Liver (tissue), 9 donors: Measurements from ENCODE around the gene RETREG1. TPM values are rescaled to one million over a fixed set of nuclear protein-coding genes. Genes with fewer than 3 reads are reported as not detected.

Experiments used
- DNase-seq: peaks from one replicate; pipeline ENCODE4 v3.0.0-alpha.2; 2017; ENCODE audit warnings: low spot score
- H3K27ac ChIP-seq, 2 donors: one replicate each; pipeline ENCODE4 v1.7.0; 2013; ENCODE audit warnings: inconsistent platforms in 2 of 2, low read length in 2 of 2, control low read depth in 1 of 2, low read depth in 1 of 2, mild to moderate bottlenecking in 1 of 2
- H3K27me3 ChIP-seq, 4 donors: one replicate each; pipeline versions ENCODE4 v1.6.1 to v1.7.0; 2013; ENCODE audit warnings: low read length in 3 of 4, inconsistent platforms in 1 of 4, mild to moderate bottlenecking in 1 of 4, moderate library complexity in 1 of 4; ENCODE audit not compliant: control insufficient read depth in 4 of 4, insufficient read depth in 4 of 4
- H3K36me3 ChIP-seq, 4 donors: one replicate each; pipeline versions ENCODE4 v1.6.1 to v1.7.0; 2013; ENCODE audit warnings: low read length in 3 of 4, mild to moderate bottlenecking in 3 of 4, low read depth in 1 of 4, moderate library complexity in 1 of 4; ENCODE audit not compliant: control insufficient read depth in 4 of 4, insufficient read depth in 3 of 4
- H3K4me1 ChIP-seq, 4 donors: one replicate each; pipeline versions ENCODE4 v1.6.1 to v1.7.0; 2013; ENCODE audit warnings: low read length in 3 of 4, mild to moderate bottlenecking in 3 of 4, moderate library complexity in 1 of 4; ENCODE audit not compliant: control insufficient read depth in 4 of 4, insufficient read depth in 4 of 4
- H3K4me3 ChIP-seq, 3 donors: one replicate each; pipeline versions ENCODE4 v1.6.1 to v1.7.0; 2013; ENCODE audit warnings: low read length in 3 of 3, control low read depth in 1 of 3, low read depth in 1 of 3, mild to moderate bottlenecking in 1 of 3
- H3K9ac ChIP-seq, 2 donors: one replicate each; pipeline ENCODE4 v1.7.0; 2013; ENCODE audit warnings: low read length in 2 of 2, mild to moderate bottlenecking in 2 of 2, moderate library complexity in 2 of 2, control low read depth in 1 of 2, low read depth in 1 of 2
- H3K9me3 ChIP-seq, 4 donors: one replicate each; pipeline versions ENCODE4 v1.6.1 to v1.7.0; 2013; ENCODE audit warnings: low read length in 3 of 4; ENCODE audit not compliant: control insufficient read depth in 4 of 4
- ATF3 ChIP-seq: IDR thresholded peaks from 2 replicates; pipeline ENCODE4 v1.6.1; 2016; ENCODE audit warnings: antibody characterized with exemption
- CTCF ChIP-seq: fragments of 150-350 bp; IDR thresholded peaks from 2 replicates; pipeline ENCODE4 v1.5.1; 2017; ENCODE audit warnings: improper control_type of control experiment, low read depth, low read length; ENCODE audit not compliant: missing input control
- EGR1 ChIP-seq, 2 donors: IDR thresholded peaks; 2 replicates each; pipeline ENCODE4 v1.6.1; 2016 to 2018; ENCODE audit warnings: antibody characterized with exemption in 2 of 2, low read depth in 2 of 2
- FOXA1 ChIP-seq: IDR thresholded peaks from 2 replicates; pipeline ENCODE4 v1.6.1; 2016; ENCODE audit warnings: antibody characterized with exemption
- FOXA2 ChIP-seq: IDR thresholded peaks from 2 replicates; pipeline ENCODE4 v1.6.1; 2016; ENCODE audit warnings: antibody characterized with exemption
- GABPA ChIP-seq, 2 donors: IDR thresholded peaks in 1 of 2; conservative IDR thresholded peaks in 1 of 2; 2 replicates each; pipeline ENCODE4 v1.6.1; 2016; ENCODE audit warnings: antibody characterized with exemption in 2 of 2, mild to moderate bottlenecking in 1 of 2, moderate library complexity in 1 of 2
- HNF4A ChIP-seq, 2 donors: conservative IDR thresholded peaks; 2 replicates each; pipeline ENCODE4 v1.6.1; 2016; ENCODE audit warnings: antibody characterized with exemption in 2 of 2, mild to moderate bottlenecking in 2 of 2
- HNF4G ChIP-seq: IDR thresholded peaks from 2 replicates; pipeline ENCODE4 v1.6.1; 2016; ENCODE audit warnings: antibody characterized with exemption
- JUND ChIP-seq, 2 donors: IDR thresholded peaks; 2 replicates each; pipeline ENCODE4 v1.6.1; 2016; ENCODE audit warnings: antibody characterized with exemption in 2 of 2
- MAX ChIP-seq: IDR thresholded peaks from 2 replicates; pipeline ENCODE4 v1.6.1; 2016; ENCODE audit warnings: antibody characterized with exemption
- NR2F2 ChIP-seq: IDR thresholded peaks from 2 replicates; pipeline ENCODE4 v1.6.1; 2016; ENCODE audit warnings: antibody characterized with exemption
- RAD21 ChIP-seq, 2 donors: IDR thresholded peaks; 2 replicates each; pipeline ENCODE4 v1.6.1; 2016; ENCODE audit warnings: antibody characterized with exemption in 2 of 2, mild to moderate bottlenecking in 2 of 2
- REST ChIP-seq: IDR thresholded peaks from 2 replicates; pipeline ENCODE4 v1.6.1; 2016; ENCODE audit warnings: antibody characterized with exemption, mild to moderate bottlenecking
- RXRA ChIP-seq, 2 donors: IDR thresholded peaks; 2 replicates each; pipeline ENCODE4 v1.6.1; 2017 to 2018; ENCODE audit warnings: antibody characterized with exemption in 2 of 2, mild to moderate bottlenecking in 1 of 2
- TAF1 ChIP-seq: conservative IDR thresholded peaks from 2 replicates; pipeline ENCODE4 v1.6.1; 2016; ENCODE audit warnings: antibody characterized with exemption, mild to moderate bottlenecking
- YY1 ChIP-seq: IDR thresholded peaks from 2 replicates; pipeline ENCODE4 v1.6.1; 2016; ENCODE audit warnings: antibody characterized with exemption, mild to moderate bottlenecking
- ZBTB33 ChIP-seq: IDR thresholded peaks from 2 replicates; pipeline ENCODE4 v1.6.1; 2016; ENCODE audit warnings: antibody characterized with exemption
- WGBS: extraction: QIAGEN DNeasy Blood & Tissue Kit; methylation state at CpG from one replicate; pipeline ENCODE4 v1.1.7; 2013; 5-methylcytosine and 5-hydroxymethylcytosine counted together
- polyA plus RNA-seq, 2 donors: library from polyadenylated mRNA; stranded (reverse) in 1 of 2; unstranded in 1 of 2; fragments of 200-250 nt in 1 of 2; fragments of >200 nt in 1 of 2; fragmentation: Nextera tagmentation in 1 of 2; extraction: Ambion mirVana in 1 of 2; gene quantifications; one replicate each; pipeline versions ENCODE4 v1.2.1 to v1.2.3, GENCODE V29; 2013 to 2015
- total RNA-seq, 2 donors: library from RNA; depleted of rRNA; stranded (reverse); fragments of >200 nt; gene quantifications; one replicate each; pipeline ENCODE4 v1.2.3, GENCODE V29; 2014
- donor health status: healthy.
- donor health status: healthy.
- donor health status: healthy.
- donor health status: healthy.
- donor health status: healthy.

Gene RETREG1
- total and polyA plus RNA-seq, 4 donors = 0.70 to 28.1 (median 4.2) TPM

- H3K27me3 ChIP-seq = no peaks in the 10 kb centered on the region
- no peak for DNase-seq
- H3K9me3 ChIP-seq = no peaks in the 10 kb centered on the region
- TF ChIP-seq ATF3 = no peak
- no peak for TF ChIP-seq CTCF
- no peak for TF ChIP-seq FOXA1
- TF ChIP-seq REST = no peak
- no peak for TF ChIP-seq ZBTB33
- TF ChIP-seq FOXA2 = no peak
- no peak for TF ChIP-seq JUND (IDR thresholded peaks at IDR 0.05)
- no peak for TF ChIP-seq HNF4G
- no peak for TF ChIP-seq GABPA (IDR thresholded peaks at IDR 0.05 in 1 of 2, conservative IDR thresholded peaks at IDR 0.05 in 1 of 2)
- TF ChIP-seq HNF4A (conservative IDR thresholded peaks at IDR 0.05) = no peak
- TF ChIP-seq NR2F2 = no peak
- no peak for TF ChIP-seq RAD21 (IDR thresholded peaks at IDR 0.05)
- no peak for TF ChIP-seq RXRA (IDR thresholded peaks at IDR 0.05)
- H3K4me3 ChIP-seq = no peak overlapping the region
- H3K27ac ChIP-seq = no peak overlapping the region
- WGBS = 85% methylated on average over 7 of the region's 7 CpGs
- H3K4me1 ChIP-seq = no peaks in the 10 kb centered on the region
- H3K9ac ChIP-seq = no peak overlapping the region
- H3K36me3 ChIP-seq = no peaks in the 10 kb centered on the region
These were observed 87.5 kb downstream of the RETREG1 start for GRCh38 chr5:16529306-16529705.

GRCh38 chr5:16528382-16529110, 88.3 kb downstream of the RETREG1 start:
- Histone ChIP-seq H3K27ac (no peak overlapping the region), H3K36me3 (no peaks in the 10 kb centered on the region), H3K9ac (no peak overlapping the region), H3K9me3 (no peaks in the 10 kb centered on the region), H3K27me3 (no peaks in the 10 kb centered on the region), H3K4me3 (no peak overlapping the region), H3K4me1 (no peaks in the 10 kb centered on the region)
- 87% methylated on average over 7 of the region's 7 CpGs for WGBS
- DNase-seq = no peak
- TF ChIP-seq HNF4A (conservative IDR thresholded peaks at IDR 0.05) (no peak), NR2F2 (no peak), FOXA1 (no peak), JUND (IDR thresholded peaks at IDR 0.05) (no peak), ATF3 (no peak), YY1 (no peak), HNF4G (no peak), EGR1 (IDR thresholded peaks at IDR 0.05; ENCODE audit: low read depth in 2 of 2) (no peak), RXRA (IDR thresholded peaks at IDR 0.05) (no peak), MAX (no peak), TAF1 (no peak), CTCF (no peak)
